NCI-H1048 (cell line): ENCODE data around the gene TNS3.
"Not testable (repeated sequence)": the region's sequence is repeated elsewhere in the genome, so short reads cannot be mapped to it uniquely, and the experiment has no call there.

Experiments
- DNase-seq: peaks from one replicate; lab custom pipeline; 2025; lab: John Stamatoyannopoulos, UW

TNS3 gene

GRCh38 chr7:47282790-47283496 is 299.0 kb downstream of the TNS3 start:
- no peak for DNase-seq

- DNase-seq, result no peak
Measured at GRCh38 chr7:47281966-47282643, 299.8 kb downstream of the TNS3 start.

GRCh38 chr7:47281161-47281560 is 300.8 kb downstream of the TNS3 start:
- no peak for DNase-seq

GRCh38 chr7:47280114-47280513 is 301.8 kb downstream of the TNS3 start:
- DNase-seq, result no peak

- no peak for DNase-seq
Measured at GRCh38 chr7:47278043-47278442, 303.9 kb downstream of the TNS3 start.

- DNase-seq, result no peak
Measured at GRCh38 chr7:47277321-47277781, 304.6 kb downstream of the TNS3 start.

- DNase-seq, result no peak
Measured at GRCh38 chr7:47273974-47274766, 307.7 kb downstream of the TNS3 start.

GRCh38 chr7:47273088-47273487 is 308.8 kb downstream of the TNS3 start:
- no peak for DNase-seq

GRCh38 chr7:47271749-47272148 is 310.2 kb downstream of the TNS3 start:
- DNase-seq, result no peak

GRCh38 chr7:47268851-47269836 is 312.8 kb downstream of the TNS3 start:
- DNase-seq, result no peak

- DNase-seq, result no peak
Measured at GRCh38 chr7:47267346-47267745, 314.6 kb downstream of the TNS3 start.

- DNase-seq, result no peak
Measured at GRCh38 chr7:47266799-47267198, 315.1 kb downstream of the TNS3 start.

GRCh38 chr7:47266131-47266706 is 315.7 kb downstream of the TNS3 start:
- DNase-seq, result no peak

- no peak for DNase-seq
Measured at GRCh38 chr7:47265621-47266020, 316.3 kb downstream of the TNS3 start.

GRCh38 chr7:47264021-47264651 is 317.8 kb downstream of the TNS3 start:
- no peak for DNase-seq

- DNase-seq, result no peak
Measured at GRCh38 chr7:47262881-47263280, 319.0 kb downstream of the TNS3 start.

- not testable (repeated sequence) for DNase-seq
Measured at GRCh38 chr7:47262160-47262559, 319.8 kb downstream of the TNS3 start.

- no peak for DNase-seq
Measured at GRCh38 chr7:47260270-47260669, 321.6 kb downstream of the TNS3 start.

- DNase-seq, result no peak
Measured at GRCh38 chr7:47259682-47260081, 322.2 kb downstream of the TNS3 start.

- DNase-seq, result no peak
Measured at GRCh38 chr7:47258798-47259197, 323.1 kb downstream of the TNS3 start.

GRCh38 chr7:47256016-47256415 is 325.9 kb downstream of the TNS3 start:
- DNase-seq, result no peak
